Activated CD4-positive, alpha-beta T cell treated with anti-CD3 and anti-CD28 coated beads, Interleukin-2, amount 10 ng/mL, durations not matched to agents 24 days and 14 days (primary cell): ENCODE data around the gene TRAPPC1. TPM values are rescaled to one million over a fixed set of nuclear protein-coding genes. Genes with fewer than 3 reads are reported as not detected.
A peak's percentile ranks its signal among the peaks of the same experiment; 100 is the strongest.

Experiments
- DNase-seq: peaks from one replicate; pipeline ENCODE4 v3.0.0; 2022
- H3K27ac Mint-ChIP-seq: one replicate; pipeline ENCODE4 v1.8.0; 2022; ENCODE audit warnings: mild to moderate bottlenecking, mixed read lengths
- H3K27me3 Mint-ChIP-seq: one replicate; pipeline ENCODE4 v1.8.0; 2022; ENCODE audit warnings: mixed read lengths
- H3K36me3 Mint-ChIP-seq: one replicate; pipeline ENCODE4 v1.8.0; 2022; ENCODE audit warnings: low read depth, mild to moderate bottlenecking, mixed read lengths
- H3K4me1 Mint-ChIP-seq: one replicate; pipeline ENCODE4 v1.8.0; 2021; ENCODE audit warnings: mixed read lengths
- H3K4me3 Mint-ChIP-seq: one replicate; pipeline ENCODE4 v1.8.0; 2022; ENCODE audit warnings: mild to moderate bottlenecking, moderate library complexity, mixed read lengths
- H3K9me3 Mint-ChIP-seq: one replicate; pipeline ENCODE4 v1.8.0; 2021; ENCODE audit warnings: mixed read lengths
- intact Hi-C: fragments of 100-400 bp; cut with micrococcal nuclease; formaldehyde crosslinking; loops from one replicate; pipeline ENCODE4 v1.15.1; 2023
- total RNA-seq: library from RNA; stranded (reverse); gene quantifications from 2 replicates; pipeline ENCODE4 v1.2.3, GENCODE V29; 2022

TRAPPC1 gene
- total RNA-seq, 1 donor from 2014 or later, result 150 TPM

- intact Hi-C loops, result no loop called here
- no peaks in the 10 kb centered on the region for H3K9me3 Mint-ChIP-seq
- no peak for DNase-seq
- H3K36me3 Mint-ChIP-seq, result peaks cover 75% of the 10 kb centered on the region
- peaks cover 12% of the 10 kb centered on the region for H3K4me1 Mint-ChIP-seq
- H3K27ac Mint-ChIP-seq, result no peak overlapping the region
- no peak overlapping the region for H3K4me3 Mint-ChIP-seq
- H3K27me3 Mint-ChIP-seq, result no peaks in the 10 kb centered on the region
Observed at GRCh38 chr17:7909089-7909488, 22.7 kb downstream of the TRAPPC1 start.

DNA sequence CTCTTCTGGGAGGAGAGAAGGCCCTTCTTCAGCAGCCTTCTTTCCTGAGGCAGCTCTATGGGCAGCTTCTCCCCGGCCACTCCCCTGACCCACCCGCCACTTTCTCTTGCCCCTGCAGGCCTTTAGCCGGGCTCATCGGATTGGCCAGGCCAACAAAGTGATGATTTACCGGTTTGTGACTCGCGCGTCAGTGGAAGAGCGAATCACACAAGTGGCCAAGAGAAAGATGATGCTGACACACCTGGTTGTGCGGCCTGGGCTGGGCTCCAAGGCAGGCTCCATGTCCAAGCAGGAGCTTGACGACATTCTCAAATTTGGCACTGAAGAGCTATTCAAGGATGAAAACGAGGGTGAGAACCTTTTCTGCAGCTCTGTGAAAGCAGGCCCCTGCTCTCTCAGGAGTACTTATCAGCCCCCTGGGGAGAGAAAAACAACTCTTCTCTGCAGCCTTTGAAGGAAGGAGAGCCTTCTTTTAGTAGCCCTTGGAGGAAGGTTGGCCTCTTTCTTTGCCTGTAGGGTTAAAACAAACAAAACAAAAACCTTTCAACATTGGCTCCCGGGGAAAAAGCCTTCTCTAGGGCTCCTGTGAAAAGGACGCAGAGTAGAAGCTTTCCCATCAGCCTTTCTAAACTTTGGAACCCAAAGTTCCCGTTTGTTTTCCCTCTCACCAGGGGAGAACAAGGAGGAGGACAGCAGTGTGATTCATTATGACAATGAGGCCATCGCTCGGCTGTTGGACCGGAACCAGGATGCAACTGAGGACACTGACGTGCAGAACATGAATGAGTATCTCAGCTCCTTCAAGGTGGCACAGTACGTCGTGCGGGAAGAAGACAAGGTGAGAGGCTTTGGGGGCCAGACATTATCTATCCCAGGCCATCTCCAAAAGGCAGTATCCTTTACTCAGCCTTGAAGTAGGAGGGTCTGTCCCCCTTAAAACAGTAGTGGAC lies 28.3 kb downstream of the TRAPPC1 start:
- Mint-ChIP-seq H3K27me3 (no peaks in the 10 kb centered on the region), H3K4me3 (no peak overlapping the region), H3K4me1 (peaks cover 2% of the 10 kb centered on the region), H3K9me3 (no peaks in the 10 kb centered on the region), H3K27ac (no peak overlapping the region), H3K36me3 (peaks cover 84% of the 10 kb centered on the region)
- no peak for DNase-seq
- intact Hi-C loops, result no loop called here

- peak overlapping the region; percentile 81 for H3K27ac Mint-ChIP-seq
- peaks cover 80% of the 10 kb centered on the region for H3K36me3 Mint-ChIP-seq
- intact Hi-C loops, result no loop called here
- H3K4me1 Mint-ChIP-seq, result peaks cover 18% of the 10 kb centered on the region
- DNase-seq, result no peak
- H3K27me3 Mint-ChIP-seq, result no peaks in the 10 kb centered on the region
- H3K4me3 Mint-ChIP-seq, result no peak overlapping the region
- no peaks in the 10 kb centered on the region for H3K9me3 Mint-ChIP-seq
Observed at GRCh38 chr17:7897773-7898172, 34.0 kb downstream of the TRAPPC1 start.

DNA sequence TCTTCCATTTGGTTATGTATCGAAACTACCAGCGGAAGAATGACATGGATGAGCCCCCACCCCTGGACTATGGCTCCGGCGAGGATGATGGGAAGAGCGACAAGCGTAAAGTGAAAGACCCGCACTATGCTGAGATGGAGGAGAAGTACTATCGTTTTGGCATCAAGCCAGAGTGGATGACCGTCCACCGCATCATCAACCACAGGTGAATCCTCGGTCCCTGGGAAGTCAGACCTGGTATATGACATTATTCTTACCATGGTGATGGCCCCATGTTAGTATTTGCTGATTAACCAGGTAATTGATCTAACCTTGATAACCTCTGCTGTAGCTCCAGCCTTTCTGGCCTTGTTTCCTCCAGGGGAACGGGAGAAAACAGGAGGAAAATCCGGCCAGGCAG lies 34.7 kb downstream of the TRAPPC1 start:
- Mint-ChIP-seq H3K4me1 (peaks cover 19% of the 10 kb centered on the region), H3K4me3 (no peak overlapping the region), H3K9me3 (no peaks in the 10 kb centered on the region), H3K36me3 (peaks cover 78% of the 10 kb centered on the region), H3K27me3 (no peaks in the 10 kb centered on the region), H3K27ac (peak overlapping the region; percentile 2)
- DNase-seq, result no peak
- intact Hi-C loops, result no loop called here

DNA sequence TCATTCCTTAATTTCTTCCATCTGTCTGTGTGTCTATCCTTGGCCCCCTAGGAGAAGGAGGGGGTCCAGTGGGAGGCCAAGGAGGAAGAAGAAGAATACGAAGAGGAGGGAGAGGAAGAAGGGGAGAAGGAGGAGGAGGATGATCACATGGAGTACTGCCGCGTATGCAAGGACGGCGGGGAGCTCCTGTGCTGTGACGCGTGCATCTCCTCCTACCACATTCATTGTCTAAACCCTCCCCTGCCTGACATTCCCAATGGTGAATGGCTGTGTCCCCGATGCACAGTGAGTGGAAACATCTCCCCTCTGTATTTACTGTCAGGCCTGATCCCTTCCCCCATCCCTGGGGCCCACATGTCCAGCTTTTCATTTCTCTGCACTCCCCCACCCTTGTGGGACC lies 36.9 kb downstream of the TRAPPC1 start:
- H3K4me1 Mint-ChIP-seq, result peaks cover 23% of the 10 kb centered on the region
- H3K27ac Mint-ChIP-seq, result peak overlapping the region; percentile 6
- intact Hi-C loops, result no loop called here
- no peak overlapping the region for H3K4me3 Mint-ChIP-seq
- peaks cover 77% of the 10 kb centered on the region for H3K36me3 Mint-ChIP-seq
- DNase-seq, result no peak
- no peaks in the 10 kb centered on the region for H3K9me3 Mint-ChIP-seq
- no peaks in the 10 kb centered on the region for H3K27me3 Mint-ChIP-seq

DNA sequence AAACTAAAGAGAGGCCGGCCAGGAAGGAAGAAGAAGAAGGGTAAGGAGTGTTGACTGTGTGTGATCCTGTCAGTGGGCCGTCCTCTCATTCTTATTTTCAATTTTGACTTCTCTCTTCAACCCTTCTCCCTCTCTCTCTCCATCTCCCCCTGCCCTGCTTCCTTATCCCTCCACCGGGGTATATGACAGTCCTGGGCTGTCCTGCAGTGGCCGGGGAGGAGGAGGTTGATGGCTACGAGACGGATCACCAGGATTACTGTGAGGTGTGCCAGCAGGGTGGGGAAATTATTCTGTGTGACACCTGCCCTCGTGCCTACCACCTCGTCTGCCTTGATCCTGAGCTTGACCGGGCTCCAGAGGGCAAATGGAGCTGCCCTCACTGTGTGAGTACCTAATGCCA lies 37.5 kb downstream of the TRAPPC1 start:
- DNase-seq, result no peak
- Mint-ChIP-seq H3K27ac (no peak overlapping the region), H3K4me3 (no peak overlapping the region), H3K4me1 (peaks cover 23% of the 10 kb centered on the region), H3K36me3 (peaks cover 74% of the 10 kb centered on the region), H3K27me3 (no peaks in the 10 kb centered on the region), H3K9me3 (no peaks in the 10 kb centered on the region)
- intact Hi-C loops, result no loop called here

- Mint-ChIP-seq H3K27ac (no peak overlapping the region), H3K4me3 (no peak overlapping the region), H3K9me3 (no peaks in the 10 kb centered on the region), H3K36me3 (peaks cover 66% of the 10 kb centered on the region), H3K27me3 (no peaks in the 10 kb centered on the region), H3K4me1 (peaks cover 23% of the 10 kb centered on the region)
- DNase-seq, result no peak
- intact Hi-C loops, result no loop called here
Observed at GRCh38 chr17:7893187-7893880, 38.4 kb downstream of the TRAPPC1 start.

- Mint-ChIP-seq H3K9me3 (no peaks in the 10 kb centered on the region), H3K4me1 (peaks cover 9% of the 10 kb centered on the region), H3K27me3 (no peaks in the 10 kb centered on the region), H3K4me3 (no peak overlapping the region), H3K36me3 (peaks cover 38% of the 10 kb centered on the region), H3K27ac (peak overlapping the region; percentile 47)
- intact Hi-C loops, result loop anchor here (5.0 kb wide), 2 partner anchors 43 to 202 kb away; partner anchors contain the start of genes CNTROB, TP53, TRAPPC1 and WRAP53
- DNase-seq, result peak; percentile 67
Observed at GRCh38 chr17:7889166-7889955, 42.4 kb downstream of the TRAPPC1 start.

DNA sequence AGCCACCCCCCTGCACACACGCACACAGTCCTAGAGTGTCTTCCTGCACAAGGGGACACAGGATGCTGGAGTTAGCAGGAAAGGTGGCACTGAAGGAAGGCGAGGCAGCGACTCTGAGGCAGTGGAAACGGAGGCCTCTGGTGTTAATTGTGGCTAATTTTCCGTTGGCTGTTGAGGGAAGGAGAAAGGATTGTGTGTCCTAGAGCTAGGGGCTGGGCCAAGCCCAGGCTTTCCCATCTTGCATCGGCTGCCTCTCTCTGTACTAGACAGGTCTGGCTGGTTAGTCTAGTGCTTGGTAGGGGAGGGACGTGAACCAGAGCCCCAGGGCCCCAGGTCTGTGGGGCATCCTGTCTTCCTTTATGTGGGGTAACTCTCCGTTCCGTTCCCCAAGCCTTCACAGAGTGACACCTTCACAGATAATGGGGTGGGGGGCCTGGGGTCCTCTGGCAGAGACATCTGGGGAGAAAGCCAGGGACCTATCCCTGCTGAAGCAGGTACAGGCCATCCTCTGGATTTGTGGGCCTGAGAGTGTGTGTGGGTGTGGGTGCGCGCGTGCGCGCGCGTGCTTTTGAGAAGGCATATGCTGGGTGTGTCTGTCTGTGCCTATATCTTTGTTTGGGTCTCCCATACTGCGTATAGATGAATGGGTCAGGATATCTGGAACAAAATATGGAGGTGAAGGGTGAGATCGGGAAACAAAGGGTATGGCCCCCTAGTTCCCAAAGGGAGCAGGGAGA lies 43.4 kb downstream of the TRAPPC1 start, which contains the start of gene CHD3:
Gene CHD3 (plus strand): TSS at position 606 of the 737 bp plus-strand sequence. CDS start 212 bp downstream, outside the sequence.
- Mint-ChIP-seq H3K36me3 (peaks cover 29% of the 10 kb centered on the region), H3K4me3 (no peak within 1 kb of the TSS), H3K27me3 (no peaks in the 10 kb centered on the region), H3K27ac (peak within 1 kb of the TSS; percentile 47), H3K9me3 (no peaks in the 10 kb centered on the region), H3K4me1 (peaks cover 9% of the 10 kb centered on the region)
- DNase-seq, result peak; percentile 83
- intact Hi-C loops, result loop anchor here (5.0 kb wide), 2 partner anchors 44 to 201 kb away; partner anchors contain the start of genes CNTROB, TP53, TRAPPC1 and WRAP53

DNA sequence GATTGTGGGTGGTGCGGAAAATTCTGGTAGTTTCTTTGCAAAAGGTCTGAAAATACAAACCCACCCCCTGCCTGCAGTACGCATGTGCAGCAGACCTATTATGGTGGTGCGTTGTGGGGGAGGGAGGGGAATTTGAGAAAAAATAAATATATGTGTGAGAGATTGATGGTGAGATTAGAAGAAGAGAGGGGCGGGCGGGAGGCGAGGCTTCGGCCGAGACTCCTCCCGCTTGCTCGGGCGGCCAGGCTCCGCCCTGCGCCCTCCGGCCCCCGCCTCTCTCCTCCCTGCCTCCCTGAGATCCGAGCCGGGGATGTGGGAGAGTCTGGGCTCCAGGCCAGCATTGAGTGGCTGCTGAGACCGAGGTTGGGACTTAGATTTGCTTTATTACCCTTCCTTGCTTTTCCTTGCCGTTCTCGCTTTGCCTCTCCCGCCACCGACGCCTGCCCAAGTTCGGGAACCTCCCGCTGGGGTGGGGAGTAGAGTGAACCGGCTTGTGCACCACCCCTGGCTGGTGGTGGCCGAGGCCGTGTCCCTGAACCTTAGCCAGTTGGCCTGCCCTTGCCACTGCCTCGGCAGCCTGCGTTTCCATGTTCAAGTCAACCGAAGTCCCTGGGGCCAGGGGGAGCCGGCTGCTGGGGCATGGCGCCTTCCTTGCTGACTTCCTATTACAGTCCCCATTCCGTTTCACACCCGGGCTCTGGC lies 44.1 kb downstream of the TRAPPC1 start:
- peak; percentile 95 for DNase-seq
- Mint-ChIP-seq H3K4me1 (peaks cover 9% of the 10 kb centered on the region), H3K36me3 (peaks cover 28% of the 10 kb centered on the region), H3K9me3 (no peaks in the 10 kb centered on the region), H3K27ac (no peak overlapping the region), H3K27me3 (no peaks in the 10 kb centered on the region), H3K4me3 (no peak overlapping the region)
- intact Hi-C loops, result loop anchor here (1.0 to 5.0 kb wide), 5 partner anchors 28 to 200 kb away; partner anchors contain the start of genes CNTROB, NAA38, TP53 and TRAPPC1

- H3K27me3 Mint-ChIP-seq, result no peaks in the 10 kb centered on the region
- intact Hi-C loops, result loop anchor here (1.0 to 5.0 kb wide), 5 partner anchors 28 to 200 kb away; partner anchors contain the start of genes CNTROB, NAA38, TP53 and TRAPPC1
- DNase-seq, result no peak
- peaks cover 8% of the 10 kb centered on the region for H3K4me1 Mint-ChIP-seq
- no peaks in the 10 kb centered on the region for H3K9me3 Mint-ChIP-seq
- peaks cover 26% of the 10 kb centered on the region for H3K36me3 Mint-ChIP-seq
- no peak overlapping the region for H3K27ac Mint-ChIP-seq
- H3K4me3 Mint-ChIP-seq, result no peak overlapping the region
Observed at GRCh38 chr17:7887038-7887481, 44.7 kb downstream of the TRAPPC1 start.
